Measurements from ENCODE around the gene SORBS1. TPM values are rescaled to one million over a fixed set of nuclear protein-coding genes. Genes with fewer than 3 reads are reported as not detected.

Gene SORBS1
- polyA plus RNA-seq, 1 experiment: 0.40 TPM

DNA sequence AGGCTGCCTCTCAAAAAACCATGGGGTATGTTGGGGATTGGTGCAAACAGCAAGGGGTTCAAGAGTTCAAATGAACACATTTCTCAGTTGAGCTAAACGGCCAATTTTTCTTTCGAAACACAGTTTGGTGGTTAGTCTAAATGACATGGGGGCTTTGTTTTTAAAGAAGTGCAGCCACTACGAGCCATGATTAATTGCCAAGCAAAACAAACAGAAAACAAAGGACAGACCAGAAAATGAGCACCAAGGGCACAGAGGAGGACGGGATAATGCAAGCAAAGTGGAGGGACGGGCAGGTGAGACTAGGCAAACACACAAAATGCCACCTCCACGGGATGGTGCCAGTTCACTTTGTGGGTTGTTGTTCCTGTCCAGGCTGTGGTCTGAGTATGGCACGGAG, 205.9 kb downstream of the SORBS1 start:
- H3K4me3 ChIP-seq (ENCODE audit: low read depth, low read length): no peak overlapping the region
- H3K27me3 ChIP-seq (ENCODE audit: control insufficient read depth, insufficient read depth, low read length): peaks cover 2% of the 10 kb centered on the region
- CTCF ChIA-PET: interaction anchor here (0.8 to 16.5 kb wide), 4 partner anchors 8 to 146 kb away, joined by 3 to 507 read pairs (median 10); no protein-coding TSS in a partner anchor
- POLR2A ChIA-PET: no interaction called here
- H3K9me3 ChIP-seq (ENCODE audit: control insufficient read depth, insufficient read depth, low read length): peaks cover 4% of the 10 kb centered on the region; the same call in 1 of the 2 replicates
- no peak overlapping the region for H3K27ac ChIP-seq (ENCODE audit: low read depth, low read length)
- DNase-seq (ENCODE audit: low read depth, low spot score): no peak
- TF ChIP-seq, protein P1, sequence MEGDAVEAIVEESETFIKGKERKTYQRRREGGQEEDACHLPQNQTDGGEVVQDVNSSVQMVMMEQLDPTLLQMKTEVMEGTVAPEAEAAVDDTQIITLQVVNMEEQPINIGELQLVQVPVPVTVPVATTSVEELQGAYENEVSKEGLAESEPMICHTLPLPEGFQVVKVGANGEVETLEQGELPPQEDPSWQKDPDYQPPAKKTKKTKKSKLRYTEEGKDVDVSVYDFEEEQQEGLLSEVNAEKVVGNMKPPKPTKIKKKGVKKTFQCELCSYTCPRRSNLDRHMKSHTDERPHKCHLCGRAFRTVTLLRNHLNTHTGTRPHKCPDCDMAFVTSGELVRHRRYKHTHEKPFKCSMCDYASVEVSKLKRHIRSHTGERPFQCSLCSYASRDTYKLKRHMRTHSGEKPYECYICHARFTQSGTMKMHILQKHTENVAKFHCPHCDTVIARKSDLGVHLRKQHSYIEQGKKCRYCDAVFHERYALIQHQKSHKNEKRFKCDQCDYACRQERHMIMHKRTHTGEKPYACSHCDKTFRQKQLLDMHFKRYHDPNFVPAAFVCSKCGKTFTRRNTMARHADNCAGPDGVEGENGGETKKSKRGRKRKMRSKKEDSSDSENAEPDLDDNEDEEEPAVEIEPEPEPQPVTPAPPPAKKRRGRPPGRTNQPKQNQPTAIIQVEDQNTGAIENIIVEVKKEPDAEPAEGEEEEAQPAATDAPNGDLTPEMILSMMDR (IDR thresholded peaks at IDR 0.05; ENCODE audit: low read depth, low read length): no peak

- TF ChIP-seq, protein P1 (IDR thresholded peaks at IDR 0.05; ENCODE audit: low read depth, low read length): no peak
- Histone ChIP-seq H3K27me3 (ENCODE audit: control insufficient read depth, insufficient read depth, low read length) (peaks cover 2% of the 10 kb centered on the region), H3K9me3 (ENCODE audit: control insufficient read depth, insufficient read depth, low read length) (peaks cover 4% of the 10 kb centered on the region; the same call in 1 of the 2 replicates), H3K4me3 (ENCODE audit: low read depth, low read length) (no peak overlapping the region), H3K27ac (ENCODE audit: low read depth, low read length) (no peak overlapping the region)
- ChIA-PET CTCF (interaction anchor here (1.1 to 16.5 kb wide), 5 partner anchors 9 to 170 kb away, joined by 4 to 507 read pairs (median 5); no protein-coding TSS in a partner anchor), POLR2A (no interaction called here)
- no peak for DNase-seq (ENCODE audit: low read depth, low spot score)
Observed at GRCh38 chr10:95354110-95354509, 207.1 kb downstream of the SORBS1 start.

DNA sequence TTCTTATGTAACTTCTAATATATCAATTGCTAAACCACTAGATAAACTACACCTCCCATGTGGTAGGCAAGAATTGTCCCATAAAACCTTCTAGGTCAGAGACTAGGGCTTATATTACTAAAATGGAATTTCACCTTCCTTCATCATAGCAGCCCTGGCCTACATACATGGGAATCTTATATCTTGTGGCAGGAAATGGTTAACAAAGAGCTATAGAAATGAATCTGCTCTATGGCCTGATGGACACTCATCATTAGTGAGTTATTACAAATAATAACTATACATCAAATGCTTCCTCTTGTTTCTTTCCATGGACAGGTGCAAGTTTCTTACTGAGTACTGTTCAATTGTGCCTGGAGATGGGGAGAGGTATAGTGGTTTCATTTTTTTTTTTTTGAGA, 208.0 kb downstream of the SORBS1 start:
- POLR2A ChIA-PET: no interaction called here
- peaks cover 2% of the 10 kb centered on the region for H3K27me3 ChIP-seq (ENCODE audit: control insufficient read depth, insufficient read depth, low read length)
- DNase-seq (ENCODE audit: low read depth, low spot score): no peak
- TF ChIP-seq, protein P1 (IDR thresholded peaks at IDR 0.05; ENCODE audit: low read depth, low read length): no peak
- peaks cover 4% of the 10 kb centered on the region; the same call in 1 of the 2 replicates for H3K9me3 ChIP-seq (ENCODE audit: control insufficient read depth, insufficient read depth, low read length)
- no peak overlapping the region for H3K27ac ChIP-seq (ENCODE audit: low read depth, low read length)
- H3K4me3 ChIP-seq (ENCODE audit: low read depth, low read length): no peak overlapping the region
- CTCF ChIA-PET: interaction anchor here (1.1 to 16.5 kb wide), 5 partner anchors 10 to 169 kb away, joined by 4 to 507 read pairs (median 5); no protein-coding TSS in a partner anchor

GRCh38 chr10:95352684-95353083, 208.5 kb downstream of the SORBS1 start:
- H3K9me3 ChIP-seq (ENCODE audit: control insufficient read depth, insufficient read depth, low read length): peaks cover 4% of the 10 kb centered on the region; the same call in 1 of the 2 replicates
- no peak overlapping the region for H3K4me3 ChIP-seq (ENCODE audit: low read depth, low read length)
- H3K27me3 ChIP-seq (ENCODE audit: control insufficient read depth, insufficient read depth, low read length): peaks cover 2% of the 10 kb centered on the region
- no peak for DNase-seq (ENCODE audit: low read depth, low spot score)
- TF ChIP-seq, protein P1 (IDR thresholded peaks at IDR 0.05; ENCODE audit: low read depth, low read length): no peak
- H3K27ac ChIP-seq (ENCODE audit: low read depth, low read length): no peak overlapping the region
- ChIA-PET CTCF (interaction anchor here (1.3 to 16.5 kb wide), 2 partner anchors 21 to 110 kb away, joined by 4 to 507 read pairs; no protein-coding TSS in a partner anchor), POLR2A (no interaction called here)

GRCh38 chr10:95350830-95351228, 210.3 kb downstream of the SORBS1 start:
- TF ChIP-seq, protein P1 (IDR thresholded peaks at IDR 0.05; ENCODE audit: low read depth, low read length): no peak
- ChIA-PET POLR2A (no interaction called here), CTCF (interaction anchor here (0.9 to 3.3 kb wide), 5 partner anchors 9 to 108 kb away, joined by 3 to 15 read pairs (median 6); no protein-coding TSS in a partner anchor)
- peaks cover under 1% of the 10 kb centered on the region for H3K27me3 ChIP-seq (ENCODE audit: control insufficient read depth, insufficient read depth, low read length)
- no peak overlapping the region for H3K4me3 ChIP-seq (ENCODE audit: low read depth, low read length)
- DNase-seq (ENCODE audit: low read depth, low spot score): no peak
- H3K9me3 ChIP-seq (ENCODE audit: control insufficient read depth, insufficient read depth, low read length): no peaks in the 10 kb centered on the region
- H3K27ac ChIP-seq (ENCODE audit: low read depth, low read length): no peak overlapping the region
